ENCODE results near the gene ZNF689.
"Not testable (repeated sequence)": the region's sequence is repeated elsewhere in the genome, so short reads cannot be mapped to it uniquely, and the experiment has no call there.

ZNF689 gene

DNA sequence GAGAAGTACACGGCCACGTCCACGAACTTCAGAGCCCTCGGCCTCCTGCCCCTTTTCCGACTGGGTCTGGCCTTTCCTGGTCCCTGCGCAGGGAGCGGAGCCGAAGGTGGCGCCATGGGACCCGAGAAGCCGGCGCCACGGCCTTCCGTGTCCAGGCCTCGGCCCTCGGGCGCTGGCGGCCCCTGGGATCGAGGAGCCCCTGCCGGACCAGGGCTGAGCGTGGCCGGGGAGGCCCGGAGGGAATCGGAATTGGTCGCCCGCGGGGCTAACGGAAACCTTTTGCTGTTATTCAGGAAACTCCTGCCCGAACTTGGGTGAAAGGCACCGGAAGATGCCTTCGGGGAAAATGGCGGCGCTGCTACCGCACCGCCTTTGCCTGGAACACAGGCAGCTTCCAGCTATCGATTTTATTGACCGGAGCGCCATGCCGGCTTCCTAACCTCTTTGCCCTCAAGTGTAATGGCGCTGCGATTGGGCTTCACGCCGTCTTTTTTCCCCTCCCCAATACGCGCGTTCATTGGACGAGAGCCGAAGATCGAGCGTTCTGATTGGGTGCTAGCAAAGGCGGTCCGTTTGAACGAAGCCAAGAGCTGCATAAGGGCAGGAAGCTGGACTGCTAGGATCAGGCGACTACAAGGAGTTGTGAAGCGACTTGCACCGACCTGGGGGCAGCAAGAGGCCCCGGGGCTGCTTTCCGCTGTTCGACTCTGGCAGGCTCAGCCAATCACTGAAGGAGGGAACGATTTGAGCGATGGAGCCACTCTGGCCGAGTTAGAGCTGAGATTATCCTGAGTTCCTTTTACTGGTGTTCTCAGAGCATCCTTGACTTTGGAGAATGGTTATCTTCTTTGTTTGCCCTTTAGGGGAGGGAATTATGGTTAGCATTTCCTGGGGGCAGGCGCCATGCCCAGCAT is at the start of gene ZNF689:
ZNF689 (minus strand) TSS at position 464 of the 914 bp plus-strand sequence; CDS start at position 116, 348 bp downstream.
- ATAC-seq: peak; percentile 91 to 94

DNA sequence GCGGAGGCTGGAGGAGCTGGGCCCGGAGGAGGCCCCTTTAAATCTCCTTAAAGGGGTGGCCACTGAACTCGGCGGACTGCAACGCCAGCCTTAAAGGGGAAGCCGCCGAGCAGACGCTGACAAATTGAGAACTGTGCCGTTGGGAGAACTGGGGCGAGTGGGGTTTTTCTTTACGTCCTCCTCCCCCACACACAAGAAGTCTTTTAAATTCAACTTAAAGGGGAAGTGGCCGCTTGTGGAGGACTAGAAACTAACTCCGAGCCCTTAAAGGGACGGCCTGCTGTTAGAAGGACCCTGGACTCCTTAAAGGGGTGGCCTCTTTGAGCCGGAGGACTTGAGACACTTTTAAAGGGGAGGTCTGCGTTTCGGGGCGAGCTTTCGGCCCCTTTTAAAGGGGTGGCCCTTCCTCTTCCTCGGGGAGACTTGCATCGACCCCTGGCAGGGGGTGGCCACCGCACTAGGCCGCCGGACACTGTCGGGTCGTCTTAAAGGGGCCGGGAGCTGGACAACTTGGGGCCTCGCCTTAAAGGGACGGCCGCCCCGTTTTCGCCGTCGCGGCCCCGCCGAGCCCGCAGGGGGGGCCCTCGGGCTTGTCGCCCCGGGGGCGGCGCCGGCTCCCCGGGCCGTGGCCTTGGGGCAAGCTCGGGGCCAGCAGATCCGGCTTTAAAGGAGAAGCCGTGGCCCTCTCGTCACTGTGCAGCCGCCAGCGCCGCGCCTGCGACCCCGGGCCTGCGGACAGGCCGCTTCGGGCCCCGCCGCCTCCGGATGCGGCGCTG is 48.7 kb upstream of the ZNF689 start:
- ATAC-seq: no peak

DNA sequence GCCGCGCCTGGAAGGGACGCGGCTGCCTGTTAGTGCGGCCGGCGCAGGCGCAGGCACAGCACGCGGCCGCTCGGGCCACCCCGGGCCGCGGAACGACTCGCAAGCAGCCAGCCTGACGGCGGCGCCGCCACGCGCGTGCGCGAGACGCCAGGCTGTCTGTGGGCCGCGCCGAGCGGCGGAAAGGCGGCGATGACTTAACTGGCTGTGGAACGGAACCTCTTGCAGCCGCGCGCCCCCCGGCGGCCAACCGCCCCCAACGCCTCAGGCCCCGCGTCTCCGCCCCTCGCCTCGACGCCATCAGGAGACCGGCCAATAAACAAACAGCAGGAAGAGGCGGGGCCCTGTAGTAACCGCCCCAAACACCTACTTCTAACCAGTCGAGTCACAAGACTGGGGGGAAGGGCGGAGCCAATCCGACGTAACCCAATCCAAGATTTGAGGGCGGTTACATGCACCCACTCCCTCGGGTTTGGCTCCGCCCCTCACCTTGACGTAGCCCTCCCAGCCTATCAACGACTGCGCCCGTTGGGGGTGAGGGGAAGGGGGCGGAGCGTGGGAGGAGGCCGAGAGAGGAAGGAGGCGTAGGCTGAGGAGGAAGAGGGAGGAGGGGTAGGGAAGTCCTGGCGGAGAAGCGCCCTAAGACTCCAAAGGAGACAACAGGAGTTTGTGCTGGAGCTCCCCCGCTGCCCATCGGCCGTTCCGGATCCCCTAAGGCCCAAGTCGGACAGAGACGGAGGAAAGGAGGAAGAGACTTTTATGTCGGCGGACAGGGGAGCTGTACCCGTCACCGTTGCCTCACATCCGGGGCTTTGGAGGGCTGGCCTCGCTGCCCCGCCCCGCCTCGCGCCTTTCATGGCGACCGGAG is 47.9 kb upstream of the ZNF689 start, which contains the start of gene FBRS:
FBRS (plus strand) TSS at position 566 of the 865 bp plus-strand sequence. CDS start 1,088 bp downstream, outside the sequence.
- peak; percentile 72 to 74 for ATAC-seq

- no peak for ATAC-seq
These were observed 47.0 kb upstream of the ZNF689 start for GRCh38 chr16:30656974-30657865.

DNA sequence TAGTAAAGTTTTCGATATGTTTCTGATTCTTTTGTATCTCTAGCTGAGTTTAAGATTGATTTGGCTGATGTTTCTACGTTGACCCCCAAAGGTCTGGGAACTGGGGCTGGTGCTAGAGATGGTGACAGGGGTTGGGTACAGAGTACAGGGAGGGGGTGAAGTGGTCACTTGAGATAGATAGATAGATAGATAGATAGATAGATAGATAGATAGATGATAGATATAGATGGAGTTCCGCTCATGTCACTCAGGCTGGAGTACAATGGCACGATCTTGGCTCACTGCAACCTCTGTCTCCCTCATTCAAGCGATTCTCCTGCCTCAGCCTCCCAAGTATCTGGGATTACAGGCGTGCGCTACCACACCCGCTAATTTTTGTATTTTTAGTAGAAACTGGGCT is 46.2 kb upstream of the ZNF689 start:
- no peak for ATAC-seq

GRCh38 chr16:30655815-30656347 is 45.7 kb upstream of the ZNF689 start:
- ATAC-seq: no peak

DNA sequence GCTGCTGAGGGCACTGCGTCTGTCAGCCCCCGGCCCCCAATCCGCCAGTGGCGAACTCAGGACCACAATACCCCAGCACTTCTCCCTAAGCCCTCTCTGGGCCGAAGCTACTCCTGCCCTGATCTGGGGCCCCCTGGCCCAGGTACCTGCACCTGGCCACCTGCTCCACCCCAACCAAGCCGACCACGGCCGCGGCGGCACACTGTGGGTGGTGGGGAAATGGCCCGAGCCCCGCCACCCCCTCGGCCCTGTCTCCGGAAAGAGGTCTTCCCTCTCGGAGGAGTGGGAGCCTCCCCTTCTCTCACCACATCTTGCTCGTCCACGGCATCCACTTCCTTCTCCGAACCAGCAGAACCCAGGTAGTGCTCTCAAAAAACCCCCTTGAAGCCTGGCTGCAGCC is 44.7 kb upstream of the ZNF689 start:
- ATAC-seq: no peak

DNA sequence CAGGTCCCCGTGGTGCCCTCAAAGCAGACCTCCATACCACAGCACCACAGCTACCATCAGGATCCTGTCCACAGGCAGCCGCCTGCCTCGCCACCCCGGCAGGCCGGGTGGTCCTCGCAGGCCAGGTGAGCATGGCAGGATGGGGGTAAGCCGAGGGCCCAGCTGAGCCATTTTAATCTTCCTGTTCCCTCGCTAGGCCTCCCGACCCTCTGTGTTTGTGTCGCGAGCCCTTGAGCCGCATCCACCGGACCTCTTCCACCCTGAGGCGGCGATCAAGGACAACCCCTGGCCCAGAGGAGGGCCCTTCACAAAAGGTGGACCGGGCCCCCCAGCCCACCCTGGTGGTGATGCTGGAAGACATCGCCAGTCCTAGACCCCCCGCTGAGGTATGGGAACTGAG is 42.5 kb upstream of the ZNF689 start:
- ATAC-seq: no peak

DNA sequence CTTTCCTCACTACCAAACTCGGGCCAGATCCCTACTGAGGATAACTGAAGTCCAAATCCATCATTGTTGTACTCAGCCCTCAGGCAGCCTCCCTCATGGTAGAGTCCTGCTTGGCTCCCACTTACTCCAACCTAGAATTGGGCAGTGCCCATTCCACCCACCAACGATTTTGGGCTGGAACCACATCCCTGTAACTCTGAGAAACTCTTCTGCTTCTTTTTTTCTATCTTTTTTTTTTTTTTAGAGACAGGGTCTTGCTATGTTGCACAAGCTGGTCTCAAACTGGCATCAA is 41.8 kb upstream of the ZNF689 start:
- no peak for ATAC-seq

DNA sequence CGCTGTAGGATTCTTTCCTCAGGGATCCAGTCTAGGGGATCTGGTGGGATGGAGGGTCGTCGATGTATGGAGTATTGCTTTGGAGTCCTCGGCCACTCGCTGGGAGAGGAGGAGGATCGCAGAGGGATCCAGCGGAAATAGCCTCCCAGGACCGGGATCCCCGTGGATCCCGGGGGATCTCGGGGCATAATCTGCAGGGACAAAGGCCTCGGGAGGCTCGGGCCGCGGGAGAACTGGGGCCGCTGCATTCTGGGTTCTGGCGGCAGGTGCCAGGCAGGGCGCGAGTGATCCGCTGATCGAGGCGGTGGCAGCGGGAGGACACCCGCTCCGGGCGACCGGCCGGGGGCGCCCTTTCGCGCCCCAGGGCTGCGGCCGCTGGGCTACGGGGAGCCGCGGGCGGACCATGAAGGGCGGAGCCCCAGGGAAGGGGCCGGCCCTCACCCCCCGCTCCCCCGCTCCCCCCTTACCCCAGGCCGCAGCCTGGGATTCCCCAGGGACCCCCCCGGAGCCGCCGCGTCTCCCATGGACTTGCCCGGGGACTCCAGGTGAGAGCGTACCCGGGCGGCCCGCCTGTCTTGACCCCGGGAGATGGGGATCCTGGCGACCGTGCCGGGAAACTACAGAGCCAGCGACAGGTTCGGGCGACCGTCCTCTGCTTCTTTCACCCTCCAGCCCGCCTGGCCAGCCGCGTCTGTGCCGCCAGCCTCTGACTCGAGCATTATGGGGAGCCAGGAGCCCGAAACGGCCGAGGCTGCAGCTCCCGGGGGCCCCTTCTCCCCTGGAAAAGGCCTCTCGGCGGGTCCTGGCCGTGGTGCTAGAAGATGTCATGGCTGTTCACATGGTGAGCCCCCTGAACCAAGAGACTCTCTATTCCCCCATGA is 41.2 kb upstream of the ZNF689 start:
- peak; percentile 64 to 70 for ATAC-seq

GRCh38 chr16:30650369-30651123 is 40.4 kb upstream of the ZNF689 start, which contains the start of gene PRR14:
Gene PRR14, plus strand, starts transcription at chr16:30650960. Its CDS starts 686 bp downstream, at chr16:30651646.
- peak; percentile 85 to 86 for ATAC-seq

DNA sequence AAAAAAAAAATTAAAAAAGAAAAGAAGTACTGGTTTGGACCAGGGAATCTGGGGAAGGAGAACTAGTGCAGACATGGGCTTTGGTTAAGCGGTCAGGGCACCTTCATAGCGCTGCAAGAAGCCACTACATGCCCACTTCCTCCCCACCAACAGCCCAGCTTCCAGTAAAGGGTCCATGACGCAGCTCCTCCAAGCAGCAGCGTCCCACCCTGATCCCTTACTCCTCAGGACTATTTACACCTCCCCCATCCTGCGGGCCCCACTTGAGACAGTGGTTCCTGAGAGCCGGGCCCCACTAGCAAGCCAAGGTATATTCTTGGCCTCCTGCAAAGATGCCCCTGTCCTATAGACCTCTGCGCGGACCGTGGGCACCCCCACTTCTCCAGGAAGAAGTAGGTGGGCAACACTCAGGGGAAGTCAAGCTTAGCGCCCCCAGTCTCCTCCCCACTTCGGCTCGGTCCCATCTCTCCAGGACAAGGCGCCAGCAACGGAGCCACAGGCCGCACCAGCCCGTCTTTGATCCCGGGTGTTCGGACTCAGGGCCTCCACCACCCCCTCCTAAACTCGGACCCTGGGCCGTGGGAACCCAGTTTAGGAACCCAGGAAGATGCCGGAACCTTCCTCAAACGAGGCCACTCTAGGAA is 39.7 kb upstream of the ZNF689 start:
- ATAC-seq: no peak

GRCh38 chr16:30647274-30647571 is 37.0 kb upstream of the ZNF689 start:
- no peak for ATAC-seq

DNA sequence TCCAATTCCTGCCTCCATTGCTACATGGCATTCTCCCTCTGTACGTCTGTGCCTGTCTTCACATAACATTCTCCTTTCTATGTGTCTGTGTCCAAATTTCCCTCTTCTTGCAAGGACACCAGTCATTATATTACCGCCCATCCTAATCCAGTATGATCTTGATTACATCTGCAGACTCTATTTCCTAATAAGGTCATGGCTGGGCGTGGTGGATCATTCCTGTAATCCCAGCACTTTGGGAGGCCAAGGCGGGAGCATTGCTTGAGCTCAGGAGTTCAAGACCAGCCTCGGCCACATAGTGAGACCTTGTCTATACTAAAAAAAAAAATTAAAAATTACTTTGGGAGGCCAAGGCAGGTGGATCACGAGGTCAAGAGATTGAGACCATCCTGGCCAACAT is 35.5 kb upstream of the ZNF689 start:
- no peak for ATAC-seq

DNA sequence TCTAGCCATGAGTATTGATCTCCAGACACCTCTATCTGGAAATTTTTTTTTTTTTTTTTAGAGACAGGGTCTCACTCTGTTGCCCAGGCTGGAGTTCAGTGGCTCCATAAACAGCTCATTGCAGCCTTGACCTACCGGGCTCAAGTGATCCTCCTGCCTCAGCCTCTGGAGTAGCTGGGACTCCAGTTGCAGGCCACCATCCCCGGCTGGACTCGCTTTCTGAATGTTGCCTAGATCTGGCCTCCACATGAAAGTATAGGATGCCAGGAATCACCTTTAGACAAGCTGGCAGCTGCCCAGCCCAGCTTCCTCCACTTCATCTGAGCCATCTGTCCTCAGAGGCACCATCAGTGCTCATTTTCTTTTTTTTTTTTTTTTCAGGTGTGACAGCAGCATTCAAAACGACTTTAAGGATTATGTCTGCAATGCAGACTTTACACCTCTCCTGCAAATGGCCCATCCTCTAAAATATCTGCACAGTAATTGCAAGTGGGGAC is 34.2 kb upstream of the ZNF689 start:
- no peak for ATAC-seq

- no peak for ATAC-seq
These were observed 31.3 kb upstream of the ZNF689 start for GRCh38 chr16:30641378-30641982.

GRCh38 chr16:30637944-30638343 is 27.8 kb upstream of the ZNF689 start:
- ATAC-seq: no peak

DNA sequence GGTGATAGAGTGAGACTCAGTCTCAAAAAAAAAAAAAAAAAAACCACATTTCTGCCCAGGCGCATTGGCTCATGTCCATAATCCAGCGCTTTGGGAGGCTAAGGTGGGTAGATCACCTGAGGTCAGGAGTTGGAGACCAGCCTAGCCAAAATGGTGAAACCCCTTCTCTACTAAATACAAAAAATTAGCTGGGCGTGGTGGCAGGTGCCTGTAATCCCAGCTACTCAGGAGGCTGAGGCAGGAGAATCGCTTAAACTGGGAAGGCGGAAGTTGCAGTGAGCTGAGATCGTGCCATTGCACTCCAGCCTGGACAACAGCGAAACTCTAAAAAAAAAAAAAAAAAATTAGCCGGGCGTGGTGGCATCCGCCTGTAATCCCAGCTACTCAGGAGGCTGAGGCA is 26.9 kb upstream of the ZNF689 start:
- ATAC-seq: not testable (repeated sequence)

DNA sequence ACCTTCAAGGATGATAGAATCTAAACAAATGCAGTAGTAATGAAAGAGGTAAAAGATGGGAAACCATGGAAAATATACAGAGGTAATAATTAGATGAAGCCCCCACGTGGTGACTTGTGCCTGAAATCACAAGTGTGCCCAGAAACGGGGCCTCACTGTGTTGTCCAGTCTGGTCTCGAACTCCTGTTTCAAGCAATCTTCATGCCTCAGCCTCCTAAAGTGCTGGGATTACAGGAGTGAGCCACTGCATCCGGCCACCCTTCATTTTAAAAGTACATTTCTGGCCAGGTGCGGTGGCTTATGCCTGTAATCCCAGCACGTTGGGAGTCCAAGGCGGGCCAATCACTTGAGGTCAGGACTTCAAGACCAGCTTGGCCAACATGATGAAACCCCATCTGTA is 26.4 kb upstream of the ZNF689 start:
- ATAC-seq: no peak

Measured in activated CD4-positive, CD25-positive, alpha-beta regulatory T cell treated with anti-CD3 and anti-CD28 coated beads, Interleukin-2, amount 50 U/mL, for 24 hours (primary cell).